Measurements from ENCODE around the gene PRODH2.

DNA sequence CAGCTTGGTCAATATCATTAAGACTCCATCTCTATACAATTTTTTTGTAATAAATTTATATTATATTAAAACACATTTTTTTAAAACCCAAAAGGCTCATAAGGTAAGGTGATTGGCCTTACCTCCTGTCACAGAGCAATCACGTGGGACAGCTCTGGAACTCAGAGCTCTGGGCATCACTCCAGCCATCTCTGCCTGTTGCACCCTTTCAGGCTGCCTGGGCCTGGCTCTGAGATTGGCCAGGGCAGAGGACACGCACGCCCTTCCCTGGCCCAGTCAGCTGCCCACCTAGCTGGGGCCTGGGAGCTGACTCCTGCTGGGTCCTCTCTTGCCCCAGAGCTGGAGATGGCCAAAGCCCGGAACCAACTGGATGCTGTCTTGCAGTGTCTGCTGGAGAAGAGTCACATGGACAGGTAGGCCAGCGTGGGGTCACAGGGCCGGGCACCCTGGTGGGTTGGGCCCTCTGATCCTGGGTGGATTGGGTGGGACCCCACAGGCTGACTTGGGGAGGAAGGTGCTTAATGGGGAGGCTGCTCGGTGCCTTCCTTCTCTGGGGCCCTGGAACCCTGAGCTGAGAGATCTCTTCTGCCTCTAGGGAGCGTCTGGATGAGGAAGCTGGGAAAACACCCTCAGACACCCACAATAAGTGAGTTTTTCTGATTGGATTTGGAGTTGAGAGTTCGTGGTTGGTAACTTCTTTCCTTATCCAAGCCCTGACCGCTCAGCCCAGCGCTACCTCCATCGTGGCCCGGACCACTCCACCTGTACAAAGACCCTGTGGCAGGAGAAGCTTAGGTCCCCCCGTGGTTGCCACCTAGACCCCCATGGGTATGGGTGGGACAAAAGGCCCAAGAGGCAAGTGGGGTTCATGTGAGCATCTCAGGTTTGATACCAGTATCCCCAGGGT is 60.6 kb downstream of the PRODH2 start:
- TF ChIP-seq, protein P1, sequence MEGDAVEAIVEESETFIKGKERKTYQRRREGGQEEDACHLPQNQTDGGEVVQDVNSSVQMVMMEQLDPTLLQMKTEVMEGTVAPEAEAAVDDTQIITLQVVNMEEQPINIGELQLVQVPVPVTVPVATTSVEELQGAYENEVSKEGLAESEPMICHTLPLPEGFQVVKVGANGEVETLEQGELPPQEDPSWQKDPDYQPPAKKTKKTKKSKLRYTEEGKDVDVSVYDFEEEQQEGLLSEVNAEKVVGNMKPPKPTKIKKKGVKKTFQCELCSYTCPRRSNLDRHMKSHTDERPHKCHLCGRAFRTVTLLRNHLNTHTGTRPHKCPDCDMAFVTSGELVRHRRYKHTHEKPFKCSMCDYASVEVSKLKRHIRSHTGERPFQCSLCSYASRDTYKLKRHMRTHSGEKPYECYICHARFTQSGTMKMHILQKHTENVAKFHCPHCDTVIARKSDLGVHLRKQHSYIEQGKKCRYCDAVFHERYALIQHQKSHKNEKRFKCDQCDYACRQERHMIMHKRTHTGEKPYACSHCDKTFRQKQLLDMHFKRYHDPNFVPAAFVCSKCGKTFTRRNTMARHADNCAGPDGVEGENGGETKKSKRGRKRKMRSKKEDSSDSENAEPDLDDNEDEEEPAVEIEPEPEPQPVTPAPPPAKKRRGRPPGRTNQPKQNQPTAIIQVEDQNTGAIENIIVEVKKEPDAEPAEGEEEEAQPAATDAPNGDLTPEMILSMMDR (IDR thresholded peaks at IDR 0.05), result no peak
- no peak for TF ChIP-seq POLR2A (IDR thresholded peaks at IDR 0.05)

Data from testis (tissue), 2 donors.